GM21447 (cell line): Measurements from ENCODE around the gene FAM81A.
"Not testable (repeated sequence)": the region's sequence is repeated elsewhere in the genome, so short reads cannot be mapped to it uniquely, and the experiment has no call there.

Experiments used
- ATAC-seq: cut with Tn5 transposase; IDR thresholded peaks from one replicate; pipeline ENCODE4 v1.9.1; 2021; ENCODE audit not compliant: unreplicated experiment

Gene FAM81A

DNA sequence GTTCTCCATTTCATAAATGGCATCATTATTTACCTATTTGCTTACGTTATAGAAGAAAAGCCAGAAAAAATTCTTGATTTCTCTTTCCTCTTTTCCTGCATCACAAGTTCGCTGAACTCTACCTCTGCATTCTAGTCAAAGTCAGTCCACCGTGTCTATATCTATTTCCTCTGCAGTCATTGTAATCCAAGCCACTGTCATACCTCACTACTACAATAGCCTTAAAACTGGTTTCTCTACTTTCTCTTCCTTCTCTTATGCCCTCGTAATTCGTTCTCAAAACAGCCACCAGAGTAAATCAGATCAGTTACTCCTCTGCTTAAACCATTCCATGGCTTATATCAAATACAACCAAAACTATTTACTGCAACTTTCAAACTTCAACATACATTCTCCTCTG is 13.4 kb upstream of the FAM81A start:
- ATAC-seq = no peak

DNA sequence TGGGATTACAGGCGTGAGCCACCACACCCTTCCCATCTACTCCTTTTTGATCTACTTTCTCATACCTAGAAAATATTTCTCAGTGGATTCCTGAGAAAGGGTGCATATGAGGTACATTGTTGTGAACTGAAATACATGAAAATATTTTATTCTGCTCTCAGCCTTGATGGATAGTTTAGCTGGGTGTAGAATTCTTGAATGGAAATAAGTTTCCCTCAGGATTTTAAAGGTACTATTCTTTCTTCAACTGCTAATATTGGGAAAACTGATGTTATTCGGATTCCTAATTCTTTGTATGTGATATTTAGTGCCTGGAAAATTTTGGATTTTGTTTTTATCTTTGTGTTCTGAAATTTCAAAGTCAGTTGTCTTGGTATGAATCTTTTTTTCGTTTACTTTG is 9.1 kb upstream of the FAM81A start:
- not testable (repeated sequence) for ATAC-seq

DNA sequence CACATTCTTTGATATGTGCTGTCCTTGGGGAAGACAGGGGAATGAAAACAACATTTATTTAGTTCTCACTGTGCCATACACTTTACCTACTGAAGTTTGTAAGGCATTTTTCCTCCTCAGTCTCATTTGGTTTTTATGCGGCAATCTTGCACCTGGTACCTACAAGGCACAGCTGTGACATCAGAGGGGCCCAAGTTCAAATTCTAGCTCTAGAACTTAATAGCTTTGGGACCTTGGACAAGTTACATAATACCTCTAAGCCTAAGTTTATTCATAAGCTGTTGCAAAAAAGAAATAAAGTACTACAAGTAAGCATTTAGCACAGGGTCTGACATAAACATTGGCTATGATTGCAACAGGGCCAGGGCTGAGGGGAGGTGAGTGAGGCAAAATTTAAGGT is 5.6 kb upstream of the FAM81A start:
- no peak for ATAC-seq

DNA sequence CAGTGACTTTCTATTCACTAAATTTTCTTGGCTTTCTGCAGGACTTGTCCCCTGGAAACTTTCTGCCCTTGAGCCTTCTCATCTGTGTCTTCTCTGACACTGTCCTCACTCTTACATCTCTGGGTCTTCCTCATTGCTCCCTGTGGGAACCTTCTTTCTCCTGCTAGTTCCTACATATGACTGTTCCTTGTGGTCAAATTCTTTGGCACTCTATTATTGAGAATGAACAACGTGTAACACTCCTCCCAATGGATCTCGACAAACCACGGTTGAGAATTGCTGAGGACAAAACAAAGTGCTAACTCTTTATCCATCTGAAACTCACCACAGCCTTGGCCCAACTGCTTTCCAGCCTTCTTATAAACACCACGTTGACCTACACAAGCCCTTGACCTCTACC is 3.5 kb upstream of the FAM81A start:
- no peak for ATAC-seq

DNA sequence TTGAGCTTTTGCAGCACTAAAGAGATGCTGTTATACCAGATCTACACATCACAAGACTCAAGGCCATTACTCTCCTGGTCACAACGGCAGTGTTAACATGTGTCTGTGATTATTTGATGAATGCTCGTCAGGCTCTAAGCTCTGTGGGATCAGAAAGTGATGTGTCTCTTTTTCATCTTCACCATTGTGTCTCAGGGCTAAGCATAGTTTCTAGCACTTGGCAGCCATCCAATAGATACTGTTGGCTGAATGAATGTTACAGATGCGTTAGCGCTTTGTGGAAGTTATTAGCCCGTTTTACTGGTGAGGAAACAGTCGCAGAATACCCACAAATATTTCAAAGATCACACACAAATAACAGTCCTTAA is 1.2 kb upstream of the FAM81A start:
- ATAC-seq = no peak

DNA sequence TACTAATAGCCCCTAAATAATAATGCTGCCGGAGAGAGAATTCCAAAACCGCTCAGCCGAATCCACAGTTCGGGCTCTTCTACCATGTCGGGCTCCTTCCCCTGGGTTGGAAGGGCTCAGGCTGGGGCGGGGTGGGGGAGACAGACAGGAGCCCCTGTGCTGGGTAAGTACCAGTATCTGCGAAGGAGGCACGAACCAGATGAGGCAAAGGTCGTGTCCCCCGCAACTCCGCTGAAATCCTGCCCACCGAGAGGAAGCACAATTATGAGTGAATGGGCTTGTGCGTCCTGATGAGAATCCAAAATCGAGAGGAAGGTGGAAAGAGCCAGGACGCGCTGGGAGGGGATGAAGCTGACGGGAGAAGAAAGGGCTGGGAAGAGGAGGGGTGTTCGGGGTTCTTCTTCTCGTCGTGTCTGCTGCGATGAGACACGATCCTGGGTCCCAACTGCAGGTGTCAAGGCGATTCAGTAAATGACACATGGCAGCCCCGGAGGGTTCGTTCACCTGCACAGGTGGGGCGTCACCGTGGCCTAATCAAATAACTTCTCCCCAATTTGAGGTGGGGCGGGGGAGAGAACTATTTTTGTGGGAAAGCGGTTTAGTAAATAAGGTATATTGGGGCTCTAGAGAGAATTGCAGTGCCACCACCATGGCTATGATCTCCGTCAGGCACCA is 707 bp upstream of the FAM81A start:
- no peak for ATAC-seq

DNA sequence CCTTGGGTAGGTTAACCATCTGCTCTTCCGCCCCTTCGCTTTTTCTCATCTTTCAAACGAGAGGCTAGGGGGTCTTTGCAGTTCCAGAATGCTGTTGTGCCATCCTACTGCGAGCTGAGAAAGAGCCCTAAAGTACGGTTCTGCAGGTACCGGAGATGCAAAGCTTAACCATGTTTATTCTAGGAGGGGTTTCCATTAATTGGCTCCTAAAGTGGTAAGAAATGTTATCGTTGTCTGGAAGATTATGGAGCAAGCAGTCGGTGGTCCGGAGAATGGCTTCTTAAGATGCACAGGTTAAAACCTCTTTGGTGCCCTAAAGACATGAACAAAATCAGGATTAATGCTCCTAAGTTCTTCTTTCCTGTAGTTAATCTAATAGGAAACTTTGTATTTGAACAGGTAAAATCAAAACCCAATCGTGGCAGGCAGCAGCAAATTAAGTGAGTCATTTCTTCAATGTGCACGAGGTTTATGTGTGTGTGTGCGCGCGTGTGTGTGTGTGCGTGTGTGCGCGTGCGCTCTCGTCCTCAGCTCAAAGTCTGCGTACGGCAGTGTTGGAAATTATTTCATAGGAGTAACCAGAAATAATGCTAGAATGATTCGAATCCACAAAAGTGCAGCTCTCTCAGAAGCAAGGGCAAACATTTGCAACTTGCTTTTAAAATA is 772 bp downstream of the FAM81A start:
- no peak for ATAC-seq

DNA sequence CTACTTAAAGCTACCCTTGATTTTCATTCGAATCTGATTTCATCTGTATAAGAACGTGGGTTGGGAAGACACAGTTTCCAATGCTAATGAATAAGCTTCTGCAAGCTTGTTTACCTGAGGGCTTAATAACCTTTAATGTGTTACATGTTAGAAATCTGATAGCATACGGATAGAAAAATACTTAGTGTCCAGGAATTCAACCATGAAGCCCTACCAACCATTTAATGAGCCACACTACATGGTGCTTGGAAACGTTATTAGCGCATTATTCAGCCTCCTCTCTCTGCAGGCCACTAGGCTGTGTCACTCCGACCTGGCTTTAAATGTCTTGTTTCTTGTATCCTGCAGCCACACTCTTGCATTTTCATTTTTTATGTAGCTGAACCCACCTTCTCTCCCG is 1.6 kb downstream of the FAM81A start:
- no peak for ATAC-seq

DNA sequence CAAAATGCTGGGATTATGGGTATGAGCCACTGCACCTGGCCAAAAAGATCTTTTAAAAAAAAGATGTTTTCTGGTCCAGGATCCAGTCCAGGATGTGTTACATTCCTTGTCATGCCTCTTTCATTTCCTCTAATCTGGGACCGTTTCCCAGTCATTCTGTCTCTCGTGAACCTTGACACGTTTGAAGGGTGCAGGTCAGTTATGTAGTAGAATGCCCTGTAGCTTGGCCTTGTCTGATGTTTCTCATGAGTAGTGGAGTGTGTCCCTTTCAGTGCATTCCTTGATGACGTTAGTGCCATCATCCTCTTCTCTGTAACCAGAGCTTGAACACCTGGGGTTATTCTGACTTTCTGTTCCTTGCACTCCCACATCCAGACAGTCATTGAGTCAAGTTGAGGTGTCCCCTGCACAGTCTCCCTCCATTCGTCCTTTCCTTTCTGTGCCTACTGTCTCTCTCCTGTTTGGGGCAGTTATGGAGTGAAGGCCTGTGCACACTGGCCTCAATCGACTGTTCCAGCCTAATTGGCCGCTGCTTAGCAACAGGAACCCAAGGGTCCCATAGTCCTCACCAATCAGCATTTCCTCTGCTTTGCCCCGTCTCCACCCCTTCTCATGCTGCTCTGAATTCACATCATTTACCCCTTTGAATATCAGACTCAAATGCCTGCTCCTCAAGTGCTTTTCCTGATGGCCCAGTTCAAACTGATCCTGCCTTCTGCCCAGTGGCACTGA is 5.5 kb downstream of the FAM81A start:
- no peak for ATAC-seq

DNA sequence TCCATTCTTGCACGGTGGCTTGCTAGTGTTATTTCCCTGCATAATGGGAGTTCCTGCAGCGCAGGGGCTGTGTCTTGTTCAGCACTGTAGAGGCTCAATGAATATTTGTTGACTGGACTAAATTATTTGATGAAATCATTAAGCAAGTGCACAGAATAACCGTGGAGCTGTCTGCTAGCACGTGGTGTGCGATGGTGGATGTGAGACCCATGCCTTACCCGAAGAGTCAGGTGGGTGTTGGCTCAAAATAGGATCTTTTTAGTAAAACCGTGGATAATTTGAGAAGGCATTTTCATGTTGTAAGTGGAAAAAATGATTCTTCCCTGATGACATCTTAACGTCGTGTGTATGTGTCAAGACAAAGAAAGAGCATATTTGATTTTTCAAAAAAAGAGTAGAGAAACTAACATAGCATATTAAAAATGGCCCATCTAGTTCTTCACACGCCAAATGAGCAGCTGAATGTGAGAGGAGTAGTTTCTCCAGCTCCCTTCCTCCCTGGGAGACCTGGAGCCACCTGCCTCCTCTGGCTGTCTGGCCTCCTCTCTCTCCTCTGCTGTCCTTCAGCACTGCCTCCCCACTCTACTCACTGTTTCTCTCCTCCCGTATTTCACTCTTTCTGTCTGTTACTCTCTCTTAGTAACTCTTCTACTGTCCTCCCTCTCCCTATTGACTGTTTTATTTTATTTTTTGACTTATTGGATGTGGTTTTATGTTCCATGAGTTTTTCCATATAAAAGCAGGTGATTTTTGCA is 6.3 kb downstream of the FAM81A start:
- no peak for ATAC-seq

DNA sequence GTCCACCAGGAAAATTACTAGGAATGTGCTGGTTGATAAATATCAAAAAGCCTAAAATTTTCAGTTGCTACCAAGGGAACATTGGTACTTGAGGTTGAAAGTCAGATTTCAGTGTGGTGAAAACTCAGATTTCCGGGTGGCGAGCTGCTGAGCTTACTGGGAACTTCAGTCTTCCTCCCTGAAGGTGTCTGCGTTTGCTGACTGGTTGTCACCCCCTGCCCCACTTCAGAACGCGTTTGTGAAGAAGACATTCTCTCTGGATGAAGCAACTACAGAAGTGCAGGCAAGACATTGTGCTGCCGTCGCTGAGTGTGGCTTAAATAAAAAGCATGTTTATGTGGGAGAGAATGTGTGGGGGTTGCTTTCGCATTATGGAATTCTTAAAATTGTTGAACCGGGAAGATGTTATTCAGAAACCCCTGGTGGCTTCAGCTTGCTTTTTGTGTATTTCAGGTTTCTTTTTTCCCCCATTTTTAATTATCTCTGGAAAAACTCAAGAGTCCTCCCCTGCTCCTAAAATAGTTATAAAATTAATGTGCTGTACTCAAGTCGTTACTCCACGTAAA is 7.1 kb downstream of the FAM81A start:
- ATAC-seq = no peak

DNA sequence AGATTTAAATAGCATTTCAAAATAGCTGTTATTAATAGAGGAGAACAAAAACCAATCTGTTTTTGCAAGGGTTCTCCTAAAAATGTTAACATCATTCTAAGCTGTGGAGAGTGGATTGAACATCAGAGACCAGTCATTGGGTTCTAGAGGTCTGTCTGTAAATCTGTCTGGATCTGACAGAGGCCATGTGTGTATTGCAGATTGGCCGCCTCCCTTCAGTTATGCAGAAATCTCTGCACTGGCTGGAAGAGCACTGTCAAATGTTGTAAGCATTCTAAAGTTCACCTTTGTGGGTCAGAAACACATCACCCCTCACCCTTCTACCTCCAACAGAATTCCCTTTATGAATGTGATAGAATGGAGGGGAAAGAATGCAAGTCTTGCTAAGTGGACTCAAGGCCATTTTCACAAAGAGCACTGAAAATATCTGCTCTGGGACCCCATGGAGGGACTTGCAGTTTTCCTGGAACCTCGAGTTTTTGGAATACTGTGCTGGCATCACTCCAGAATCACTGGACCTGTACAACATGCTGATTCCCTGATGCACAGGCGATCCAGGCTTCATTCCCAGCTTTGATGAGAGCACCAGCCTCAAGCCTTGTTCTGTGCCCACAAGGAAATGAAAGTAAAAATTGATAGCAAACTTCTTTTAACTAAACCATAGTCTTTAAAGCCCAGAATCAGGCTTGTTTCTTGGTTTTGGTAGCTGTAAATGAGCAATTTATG is 8.4 kb downstream of the FAM81A start:
- no peak for ATAC-seq

DNA sequence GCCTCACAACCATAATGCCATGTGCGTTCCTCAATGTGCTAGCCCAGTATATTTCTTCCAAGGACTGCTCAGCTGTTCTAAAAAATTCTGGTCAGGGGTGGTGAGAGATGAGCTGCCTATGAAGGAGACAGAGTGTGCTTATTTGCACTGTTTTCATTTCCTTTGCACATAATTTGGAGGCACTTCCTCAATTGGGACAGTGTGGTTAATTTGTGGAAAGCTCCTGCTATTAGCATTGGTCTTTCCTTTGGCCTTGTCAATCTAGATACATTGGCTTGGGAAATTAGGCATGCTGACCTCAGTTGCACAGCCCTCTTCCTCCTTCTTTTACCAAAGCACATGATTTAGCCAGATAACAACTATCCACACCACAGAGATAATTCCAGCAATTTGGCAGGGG is 9.4 kb downstream of the FAM81A start:
- ATAC-seq = no peak

DNA sequence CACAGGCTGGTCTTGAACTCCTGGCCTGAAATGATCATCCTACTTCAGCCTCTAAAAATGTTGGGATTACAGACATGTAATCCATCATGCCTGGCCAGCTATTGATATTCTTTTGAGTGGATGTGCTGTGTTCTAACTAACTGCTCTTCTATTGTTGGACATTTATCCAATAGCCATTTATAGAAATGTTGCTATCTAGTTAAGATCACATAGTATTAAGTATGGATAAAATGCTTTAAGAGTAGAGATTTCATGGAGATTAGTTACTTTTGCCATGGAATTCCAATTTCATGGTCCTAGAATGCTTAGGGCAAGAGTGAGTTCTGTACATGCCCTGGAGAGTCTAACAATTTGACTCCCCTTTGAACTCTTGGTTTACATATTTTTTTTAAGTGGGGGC is 10.9 kb downstream of the FAM81A start:
- no peak for ATAC-seq

DNA sequence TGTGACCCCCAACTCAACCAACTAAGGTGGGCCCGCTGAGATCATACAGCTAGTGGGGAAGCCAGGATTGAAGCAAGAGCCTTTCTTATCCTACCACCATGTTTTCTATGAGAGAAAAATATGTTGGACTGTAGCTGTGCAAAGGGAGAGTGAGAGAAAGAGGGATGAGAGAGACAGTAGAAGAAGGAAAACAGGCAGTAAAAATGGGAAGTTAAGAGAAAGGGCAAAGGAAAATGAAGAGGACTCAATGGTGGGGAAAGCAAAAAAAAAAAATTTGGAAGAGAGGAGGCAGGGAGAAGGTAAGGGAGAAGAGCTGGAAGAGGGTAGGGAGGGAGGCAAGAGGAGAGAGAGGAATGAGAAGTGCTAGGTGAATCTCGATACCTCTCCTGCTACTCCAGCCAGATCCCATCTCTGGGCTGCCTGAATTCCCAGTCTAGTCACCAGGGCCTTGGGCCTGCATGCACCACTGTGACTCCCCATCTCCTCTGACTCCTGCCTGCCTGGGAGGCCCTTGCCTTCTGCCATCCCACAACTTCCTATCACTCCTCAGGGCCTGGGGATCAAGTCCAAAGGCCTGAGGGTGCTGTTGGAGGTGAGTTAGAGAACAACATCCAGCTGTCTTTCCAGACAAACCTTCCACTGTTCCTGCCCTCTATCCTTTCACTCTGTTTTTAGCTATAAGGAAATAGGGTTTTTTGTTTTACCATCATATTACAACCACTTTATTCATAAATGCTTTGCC is 15.7 kb downstream of the FAM81A start:
- ATAC-seq = no peak

DNA sequence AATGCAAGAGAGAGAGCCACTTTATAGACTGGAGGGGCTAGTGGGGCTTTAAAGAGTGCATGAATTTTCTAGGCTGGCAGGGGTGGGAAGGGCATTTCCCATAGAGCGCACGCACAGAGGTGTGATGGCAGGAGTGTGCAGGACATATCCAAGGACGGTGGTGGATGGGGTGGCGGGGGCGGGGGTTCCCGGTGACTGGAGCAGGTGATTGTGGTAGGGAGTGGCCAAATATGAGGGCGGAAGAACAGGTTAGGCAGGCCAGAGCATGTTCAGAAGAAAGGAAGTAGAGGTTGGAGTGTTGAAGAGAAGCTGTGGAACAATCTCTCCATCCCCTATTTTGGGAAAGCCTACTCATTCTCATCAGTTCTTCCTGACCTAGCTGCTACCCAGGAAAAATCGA is 18.1 kb downstream of the FAM81A start:
- ATAC-seq = no peak

DNA sequence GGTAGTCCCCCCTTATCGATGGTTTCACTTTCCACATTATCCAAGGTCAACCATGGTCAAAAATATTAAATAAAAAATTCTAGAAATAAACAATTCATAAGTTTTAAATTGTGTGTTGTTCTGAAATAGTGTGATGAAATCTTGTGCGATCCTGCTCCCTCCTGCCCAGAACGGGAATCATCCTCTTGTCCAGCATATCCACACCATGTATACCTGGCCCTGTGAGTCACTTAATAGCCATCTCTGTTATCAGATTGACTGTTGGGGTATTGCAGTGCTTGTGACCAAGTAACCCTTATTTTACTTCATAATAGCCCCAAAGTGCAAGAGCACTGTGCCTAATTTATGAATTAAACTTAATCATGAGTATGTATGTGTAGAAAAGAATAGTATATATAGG is 19.1 kb downstream of the FAM81A start:
- ATAC-seq = no peak

DNA sequence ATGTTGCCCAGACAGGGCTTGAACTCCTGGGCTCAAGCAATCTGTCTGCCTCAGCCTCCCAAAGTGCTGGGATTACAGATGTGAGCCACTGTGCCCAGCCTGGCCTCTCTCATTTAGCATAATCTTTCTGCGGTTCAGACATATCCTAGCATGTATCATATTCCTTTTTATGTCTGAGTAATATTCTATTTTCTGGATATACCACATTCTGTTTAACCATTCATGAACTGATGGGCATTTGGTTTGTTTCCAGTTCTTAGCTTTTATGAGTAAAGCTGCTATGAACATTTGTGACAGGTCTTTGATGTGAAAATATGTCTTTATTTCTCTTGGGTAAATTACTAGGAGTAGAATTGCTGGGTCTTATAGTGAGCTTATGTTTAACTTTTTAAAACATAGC is 23.5 kb downstream of the FAM81A start:
- no peak for ATAC-seq

DNA sequence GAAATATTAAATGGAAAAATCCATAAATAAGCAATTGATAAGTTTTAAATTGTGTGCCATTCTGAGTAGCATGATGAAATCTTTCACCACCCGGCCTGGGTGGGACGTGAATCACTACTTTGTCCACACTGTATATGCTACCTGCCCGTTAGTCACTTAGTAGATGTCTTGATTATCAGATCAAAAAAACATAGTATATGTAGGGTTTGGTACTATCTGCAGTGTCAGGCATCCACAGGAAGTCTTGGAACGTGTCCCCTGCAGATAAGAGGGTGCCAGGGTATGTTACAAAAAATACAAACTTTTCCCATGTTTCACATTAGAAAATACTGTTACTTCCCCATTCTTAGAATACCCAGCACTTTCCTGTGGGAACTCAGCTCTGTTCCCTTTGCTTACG is 35.2 kb downstream of the FAM81A start:
- ATAC-seq = no peak

DNA sequence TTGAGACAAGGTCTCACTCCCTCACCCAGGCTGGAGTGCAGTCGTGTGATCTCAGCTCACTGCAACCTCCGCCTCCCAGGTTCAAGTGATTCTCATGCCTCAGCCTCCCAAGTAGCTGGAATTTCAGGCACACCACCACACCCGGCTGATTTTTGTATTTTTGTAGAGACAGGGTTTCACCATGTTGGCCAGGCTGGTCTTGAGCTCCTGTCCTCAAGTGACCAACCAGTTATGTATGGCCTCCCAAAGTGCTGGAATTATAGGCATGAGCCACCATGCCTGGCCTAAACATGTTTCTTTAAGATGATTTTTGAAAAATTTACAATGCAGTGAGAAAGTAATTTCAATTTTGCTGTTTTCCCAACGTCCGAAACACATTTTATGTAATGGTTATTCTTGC is 37.2 kb downstream of the FAM81A start:
- ATAC-seq = not testable (repeated sequence)
